DND-41 (cell line): ENCODE data around the gene OXNAD1.

Experiments
- ATAC-seq: fragments of 200-7000 bp; cut with Tn5 transposase; 3 replicates; pipeline ENCODE4 v1.9.1; 2021; ENCODE audit warnings: low read depth; ENCODE audit not compliant: insufficient read depth
- DNase-seq: peaks from one replicate; pipeline ENCODE4 v3.0.0-alpha.2; 2020
- H2AFZ ChIP-seq: 2 replicates; pipeline ENCODE4 v1.6.0; 2012; ENCODE audit warnings: low read depth, low read length
- H3K27ac ChIP-seq: 2 replicates; pipeline ENCODE4 v1.5.1; 2012; ENCODE audit warnings: low read length, inconsistent platforms
- H3K27me3 ChIP-seq: fragments of 200-600 bp; sonication (generic); 2 replicates; pipeline ENCODE4 v1.6.0; 2012; ENCODE audit warnings: low read length, mild to moderate bottlenecking, inconsistent platforms; ENCODE audit not compliant: insufficient read depth, poor library complexity
- H3K36me3 ChIP-seq: 2 replicates; pipeline ENCODE4 v1.5.1; 2012; ENCODE audit warnings: low read length, inconsistent platforms; ENCODE audit not compliant: insufficient read depth
- H3K4me1 ChIP-seq: 2 replicates; pipeline ENCODE4 v1.5.1; 2012; ENCODE audit warnings: mild to moderate bottlenecking, low read length; ENCODE audit not compliant: insufficient read depth
- H3K4me2 ChIP-seq: 2 replicates; pipeline ENCODE4 v1.6.0; 2012; ENCODE audit warnings: mild to moderate bottlenecking, moderate library complexity, low read length, inconsistent platforms; ENCODE audit not compliant: insufficient read depth
- H3K4me3 ChIP-seq, 2 experiments: fragments of 200-600 bp in 1 of 2; shearing (Covaris generic) in 1 of 2; 2 replicates each; pipeline ENCODE4 v1.5.1; 2012 to 2016; ENCODE audit warnings: inconsistent platforms in 2 of 2, low read length in 2 of 2, mild to moderate bottlenecking in 2 of 2, low read depth in 1 of 2, moderate library complexity in 1 of 2
- H3K79me2 ChIP-seq: 2 replicates; pipeline ENCODE4 v1.6.0; 2012; ENCODE audit warnings: low read length, inconsistent platforms; ENCODE audit not compliant: insufficient read depth
- H3K9ac ChIP-seq: 2 replicates; pipeline ENCODE4 v1.6.0; 2012; ENCODE audit warnings: low read depth, mild to moderate bottlenecking, inconsistent platforms, low read length, moderate library complexity
- H3K9me3 ChIP-seq: 2 replicates; pipeline ENCODE4 v1.5.1; 2012; ENCODE audit warnings: low read length, moderate library complexity, mild to moderate bottlenecking, inconsistent platforms; ENCODE audit not compliant: insufficient read depth, severe bottlenecking
- H4K20me1 ChIP-seq: 2 replicates; pipeline ENCODE4 v1.6.0; 2012; ENCODE audit warnings: low read length; ENCODE audit not compliant: insufficient read depth
- CTCF ChIP-seq: IDR thresholded peaks from 2 replicates; pipeline ENCODE4 v1.5.1; 2012; ENCODE audit warnings: borderline replicate concordance, low read length, moderate library complexity, mild to moderate bottlenecking; ENCODE audit not compliant: poor library complexity, severe bottlenecking; ENCODE audit errors: extremely low read depth
- EZH2 ChIP-seq: IDR thresholded peaks from 3 replicates; pipeline ENCODE4 v1.6.1; 2012; ENCODE audit warnings: borderline replicate concordance, low read depth, mild to moderate bottlenecking, moderate library complexity, low read length, inconsistent platforms; ENCODE audit not compliant: severe bottlenecking

The OXNAD1 gene

GRCh38 chr3:16300881-16301359, 35.9 kb downstream of the OXNAD1 start:
- Histone ChIP-seq H4K20me1 (no peaks in the 10 kb centered on the region), H3K79me2 (peaks cover 43% of the 10 kb centered on the region), H3K4me3 (peak overlapping the region in 1 of 2 experiments; percentile 48; a peak in 2 of 4 replicates), H3K9ac (peak overlapping the region; percentile 61), H3K36me3 (peaks cover 56% of the 10 kb centered on the region), H3K27me3 (no peaks in the 10 kb centered on the region), H3K4me1 (peaks cover 81% of the 10 kb centered on the region), H2AFZ (no peak overlapping the region), H3K27ac (peak overlapping the region; percentile 95), H3K4me2 (peak overlapping the region; percentile 57), H3K9me3 (peaks cover 4% of the 10 kb centered on the region)
- ATAC-seq (peak; percentile 86), DNase-seq (peak; percentile 87)
- TF ChIP-seq EZH2 (no peak), CTCF (no peak)

GRCh38 chr3:16301507-16301906, 36.5 kb downstream of the OXNAD1 start:
- H3K9ac ChIP-seq = peak overlapping the region; percentile 61

GRCh38 chr3:16302082-16302631, 37.1 kb downstream of the OXNAD1 start:
- Histone ChIP-seq H3K9me3 (peaks cover 1% of the 10 kb centered on the region), H3K4me2 (peak overlapping the region; percentile 57), H2AFZ (no peak overlapping the region), H3K27ac (peak overlapping the region; percentile 95), H3K36me3 (peaks cover 55% of the 10 kb centered on the region), H4K20me1 (no peaks in the 10 kb centered on the region), H3K4me3 (peak overlapping the region in 1 of 2 experiments; percentile 48; a peak in 2 of 4 replicates), H3K4me1 (peaks cover 93% of the 10 kb centered on the region), H3K27me3 (no peaks in the 10 kb centered on the region), H3K9ac (peak overlapping the region; percentile 61), H3K79me2 (peaks cover 55% of the 10 kb centered on the region)
- TF ChIP-seq CTCF (peak; percentile 1), EZH2 (no peak)
- ATAC-seq = peak; percentile 53
- DNase-seq = peak; percentile 68

More at GRCh38 chr3:16301507-16301906, 36.5 kb downstream of the OXNAD1 start:
- H3K9me3 ChIP-seq = peaks cover 4% of the 10 kb centered on the region
- H3K4me3 ChIP-seq = peak overlapping the region in 1 of 2 experiments; percentile 48; a peak in 2 of 4 replicates
- peak overlapping the region; percentile 95 for H3K27ac ChIP-seq
- DNase-seq (peak; percentile 65), ATAC-seq (peak; percentile 39)
- H3K79me2 ChIP-seq = peaks cover 49% of the 10 kb centered on the region
- TF ChIP-seq EZH2 (no peak), CTCF (no peak)
- peaks cover 55% of the 10 kb centered on the region for H3K36me3 ChIP-seq
- H4K20me1 ChIP-seq = no peaks in the 10 kb centered on the region
- peaks cover 87% of the 10 kb centered on the region for H3K4me1 ChIP-seq
- no peak overlapping the region for H2AFZ ChIP-seq
- peak overlapping the region; percentile 57 for H3K4me2 ChIP-seq
- H3K27me3 ChIP-seq = no peaks in the 10 kb centered on the region
